ENCODE data around the gene CAPN2. TPM values are rescaled to one million over a fixed set of nuclear protein-coding genes. Genes with fewer than 3 reads are reported as not detected.

Gene CAPN2
- total RNA-seq, 1 donor from 2014 or later, result 258 TPM

DNA sequence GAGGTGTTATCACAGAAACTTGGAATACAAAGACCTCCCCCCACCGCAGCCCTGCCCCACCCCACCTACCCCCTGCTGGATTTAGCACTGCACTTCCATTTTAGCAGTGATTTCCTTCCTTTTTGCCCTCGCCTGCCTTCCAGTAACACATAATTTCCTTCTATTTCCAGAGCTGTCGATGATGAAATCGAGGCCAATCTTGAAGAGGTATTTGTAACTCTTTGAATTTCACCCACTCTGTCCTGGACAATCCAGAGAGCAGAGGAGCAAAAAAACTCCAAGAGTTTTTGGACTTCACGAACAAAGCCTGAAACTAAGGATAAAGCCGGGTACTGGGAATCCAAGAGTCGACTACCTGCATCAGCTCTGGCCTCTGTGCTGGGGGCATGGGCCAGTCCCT is 49.1 kb downstream of the CAPN2 start:
- Histone ChIP-seq H3K36me3 (ENCODE audit: control insufficient read depth, insufficient read depth, low read length) (peaks cover 4% of the 10 kb centered on the region), H3K4me3 (ENCODE audit: low read depth, low read length) (no peak overlapping the region), H3K27me3 (ENCODE audit: control insufficient read depth, insufficient read depth, low read length) (no peaks in the 10 kb centered on the region)
- DNase-seq (ENCODE audit: low read depth), result no peak
- TF ChIP-seq, protein P1, sequence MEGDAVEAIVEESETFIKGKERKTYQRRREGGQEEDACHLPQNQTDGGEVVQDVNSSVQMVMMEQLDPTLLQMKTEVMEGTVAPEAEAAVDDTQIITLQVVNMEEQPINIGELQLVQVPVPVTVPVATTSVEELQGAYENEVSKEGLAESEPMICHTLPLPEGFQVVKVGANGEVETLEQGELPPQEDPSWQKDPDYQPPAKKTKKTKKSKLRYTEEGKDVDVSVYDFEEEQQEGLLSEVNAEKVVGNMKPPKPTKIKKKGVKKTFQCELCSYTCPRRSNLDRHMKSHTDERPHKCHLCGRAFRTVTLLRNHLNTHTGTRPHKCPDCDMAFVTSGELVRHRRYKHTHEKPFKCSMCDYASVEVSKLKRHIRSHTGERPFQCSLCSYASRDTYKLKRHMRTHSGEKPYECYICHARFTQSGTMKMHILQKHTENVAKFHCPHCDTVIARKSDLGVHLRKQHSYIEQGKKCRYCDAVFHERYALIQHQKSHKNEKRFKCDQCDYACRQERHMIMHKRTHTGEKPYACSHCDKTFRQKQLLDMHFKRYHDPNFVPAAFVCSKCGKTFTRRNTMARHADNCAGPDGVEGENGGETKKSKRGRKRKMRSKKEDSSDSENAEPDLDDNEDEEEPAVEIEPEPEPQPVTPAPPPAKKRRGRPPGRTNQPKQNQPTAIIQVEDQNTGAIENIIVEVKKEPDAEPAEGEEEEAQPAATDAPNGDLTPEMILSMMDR (IDR thresholded peaks at IDR 0.05; ENCODE audit: insufficient read depth, low read length, poor library complexity, severe bottlenecking), result no peak

DNA sequence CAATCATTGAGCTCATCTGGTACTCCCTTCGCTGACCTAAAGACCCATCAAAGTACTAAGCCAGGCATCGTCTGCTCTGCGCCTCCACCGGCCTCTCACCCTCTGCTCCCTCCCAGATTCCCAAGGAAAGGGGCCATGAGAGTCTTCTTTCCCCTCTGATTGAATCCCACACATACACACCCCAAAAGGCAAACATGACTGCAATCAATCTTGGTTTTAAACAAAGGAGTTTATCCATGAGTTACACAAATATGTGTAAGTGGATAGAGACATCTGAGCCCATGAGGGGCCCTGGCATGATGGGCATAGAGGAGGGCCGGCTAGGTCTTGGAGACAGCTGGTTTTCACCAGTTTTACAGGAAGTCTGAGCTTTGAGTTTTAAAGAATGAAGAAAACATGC is 50.9 kb downstream of the CAPN2 start:
- TF ChIP-seq, protein P1 (IDR thresholded peaks at IDR 0.05; ENCODE audit: insufficient read depth, low read length, poor library complexity, severe bottlenecking), result no peak
- DNase-seq (ENCODE audit: low read depth), result no peak
- H3K36me3 ChIP-seq (ENCODE audit: control insufficient read depth, insufficient read depth, low read length), result peaks cover 6% of the 10 kb centered on the region

DNA sequence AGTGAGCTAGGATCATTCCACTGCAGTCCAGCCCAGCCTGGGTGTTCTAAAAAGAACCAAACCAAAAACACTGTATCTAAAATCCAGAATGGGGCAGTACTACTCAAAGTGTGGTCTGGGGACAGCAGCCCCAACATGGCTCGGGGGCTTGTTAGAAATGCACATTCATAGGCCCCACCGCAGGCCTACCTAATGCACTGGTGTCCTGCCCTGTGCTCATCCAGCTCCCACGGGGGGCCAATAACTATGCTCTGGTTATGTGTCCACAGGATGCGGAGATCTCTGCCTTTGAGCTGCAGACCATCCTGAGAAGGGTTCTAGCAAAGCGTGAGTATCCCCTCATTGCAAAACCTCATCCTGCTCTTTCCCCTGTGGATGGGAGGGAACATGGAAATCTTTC is 51.5 kb downstream of the CAPN2 start:
- TF ChIP-seq, protein P1 (IDR thresholded peaks at IDR 0.05; ENCODE audit: insufficient read depth, low read length, poor library complexity, severe bottlenecking), result no peak

More for the DNA sequence above, 50.9 kb downstream of the CAPN2 start:
- Histone ChIP-seq H3K4me3 (ENCODE audit: low read depth, low read length) (no peak overlapping the region), H3K27me3 (ENCODE audit: control insufficient read depth, insufficient read depth, low read length) (no peaks in the 10 kb centered on the region)

DNA sequence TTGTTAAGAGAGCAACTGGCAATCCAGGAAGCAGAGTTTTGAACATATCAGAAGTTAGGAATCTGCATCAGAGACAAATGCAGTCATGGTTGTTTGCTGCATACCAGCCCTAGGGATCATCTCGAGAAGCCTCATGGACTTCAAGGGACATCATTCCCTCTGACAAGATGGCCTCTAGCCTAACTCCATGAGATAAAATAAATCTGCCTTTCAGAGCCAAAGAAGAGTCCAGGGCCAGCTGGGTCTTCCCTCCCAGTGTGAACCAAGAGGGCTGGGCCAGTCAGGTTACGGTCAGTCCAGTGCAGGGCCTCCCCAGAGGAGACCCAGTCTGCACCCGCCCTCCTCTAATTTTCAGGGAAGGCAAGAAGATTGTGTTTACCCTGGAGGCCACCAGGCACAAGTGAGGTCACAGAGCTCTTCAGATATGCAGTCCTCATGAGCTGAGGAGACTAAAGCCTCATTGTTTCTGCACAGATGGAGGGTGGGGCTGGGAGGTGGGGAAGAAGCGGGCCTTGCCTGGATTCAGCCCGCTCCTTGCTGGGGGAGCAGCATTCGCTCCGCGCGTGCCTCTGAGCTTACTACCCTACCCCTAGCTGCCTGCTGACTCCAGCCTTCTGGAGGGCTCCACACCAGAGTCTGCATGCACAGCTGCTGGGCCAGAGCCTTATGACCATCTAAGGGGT is 52.8 kb downstream of the CAPN2 start:
- no peaks in the 10 kb centered on the region for H3K27me3 ChIP-seq (ENCODE audit: control insufficient read depth, insufficient read depth, low read length)
- TF ChIP-seq, protein P1 (IDR thresholded peaks at IDR 0.05; ENCODE audit: insufficient read depth, low read length, poor library complexity, severe bottlenecking), result no peak
- peaks cover 4% of the 10 kb centered on the region for H3K36me3 ChIP-seq (ENCODE audit: control insufficient read depth, insufficient read depth, low read length)
- no peak overlapping the region for H3K4me3 ChIP-seq (ENCODE audit: low read depth, low read length)
- DNase-seq (ENCODE audit: low read depth), result no peak

More for the DNA sequence above, 51.5 kb downstream of the CAPN2 start:
- Histone ChIP-seq H3K4me3 (ENCODE audit: low read depth, low read length) (no peak overlapping the region), H3K27me3 (ENCODE audit: control insufficient read depth, insufficient read depth, low read length) (no peaks in the 10 kb centered on the region), H3K36me3 (ENCODE audit: control insufficient read depth, insufficient read depth, low read length) (peaks cover 6% of the 10 kb centered on the region)
- no peak for DNase-seq (ENCODE audit: low read depth)

DNA sequence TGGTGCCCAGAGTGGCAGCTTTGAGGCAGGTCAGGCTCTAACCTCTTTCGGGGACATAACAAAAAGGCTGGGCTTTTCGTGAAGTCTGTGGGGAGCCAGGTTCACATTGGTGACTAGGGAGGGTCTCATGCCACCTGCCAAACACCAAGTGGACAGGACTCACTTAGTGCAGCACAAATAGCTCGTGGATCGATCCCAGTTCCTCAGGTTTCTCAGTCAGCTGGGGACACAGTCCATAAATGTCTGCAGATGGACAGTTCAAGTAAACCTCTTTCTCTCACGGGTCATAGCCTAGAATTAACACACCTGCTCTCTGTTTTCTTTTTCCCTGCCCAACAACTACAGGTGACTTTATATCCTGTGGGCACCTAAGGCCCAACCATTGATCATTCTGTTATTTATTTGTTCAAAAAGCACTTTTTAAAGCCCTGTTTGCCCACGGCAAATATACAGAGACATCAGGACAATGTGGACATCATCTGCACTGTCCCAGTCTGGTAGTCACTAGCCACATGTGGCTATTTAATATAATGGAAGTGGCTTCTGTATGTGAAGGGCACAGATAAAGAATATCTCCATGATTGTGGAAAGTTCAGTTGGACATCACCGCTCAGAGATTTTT is 53.5 kb downstream of the CAPN2 start:
- no peak overlapping the region for H3K4me3 ChIP-seq (ENCODE audit: low read depth, low read length)
- DNase-seq (ENCODE audit: low read depth), result no peak
- no peaks in the 10 kb centered on the region for H3K27me3 ChIP-seq (ENCODE audit: control insufficient read depth, insufficient read depth, low read length)
- TF ChIP-seq, protein P1 (IDR thresholded peaks at IDR 0.05; ENCODE audit: insufficient read depth, low read length, poor library complexity, severe bottlenecking), result no peak
- peaks cover 6% of the 10 kb centered on the region for H3K36me3 ChIP-seq (ENCODE audit: control insufficient read depth, insufficient read depth, low read length)

Measured in kidney epithelial cell (primary cell).